Right lobe of liver (tissue), 6 donors: ENCODE data around the gene HELZ. TPM values are rescaled to one million over a fixed set of nuclear protein-coding genes. Genes with fewer than 3 reads are reported as not detected.
"Not testable (repeated sequence)": the region's sequence is repeated elsewhere in the genome, so short reads cannot be mapped to it uniquely, and the experiment has no call there.

Experiments used
- ATAC-seq, 4 donors: fragments of 200-7000 bp; cut with Tn5 transposase; one replicate each; pipeline ENCODE4 v1.9.1; 2020; ENCODE audit warnings: mild to moderate bottlenecking in 4 of 4, moderate library complexity in 4 of 4
- DNase-seq, 3 donors: peaks; one replicate each; pipeline ENCODE4 v3.0.0-alpha.2; 2020
- H3K27ac ChIP-seq, 3 donors: fragments of 200-600 bp; one replicate each; pipeline ENCODE4 v1.8.0; 2022
- H3K27me3 ChIP-seq, 2 donors: fragments of 200-600 bp; one replicate each; pipeline ENCODE4 v1.8.0; 2022
- H3K36me3 ChIP-seq, 4 donors: fragments of 200-600 bp; sonication (generic) in 1 of 4; one replicate each; pipeline versions ENCODE4 v1.5.1 to v1.8.0; 2017 to 2022; ENCODE audit warnings: control low read depth in 1 of 4
- H3K4me1 ChIP-seq, 4 donors: fragments of 200-600 bp; sonication (generic) in 1 of 4; one replicate each; pipeline versions ENCODE4 v1.5.1 to v1.8.0; 2017 to 2022; ENCODE audit warnings: control low read depth in 1 of 4
- H3K4me3 ChIP-seq, 3 donors: fragments of 200-600 bp; one replicate each; pipeline ENCODE4 v1.8.0; 2022
- H3K9me3 ChIP-seq, 4 donors: fragments of 200-600 bp; sonication (generic) in 1 of 4; one replicate each; pipeline versions ENCODE4 v1.5.1 to v1.8.0; 2017 to 2022; ENCODE audit warnings: control low read depth in 1 of 4
- POLR2A ChIP-seq: fragments of 450-650 bp; IDR thresholded peaks from one replicate; pipeline ENCODE4 v1.6.1; 2017; ENCODE audit warnings: antibody characterized with exemption, mild to moderate bottlenecking
- WGBS: methylation state at CpG from one replicate; pipeline ENCODE4 v1.1.6; 2018; ENCODE audit warnings: low coverage, low lambda C conversion rate; ENCODE audit not compliant: insufficient coverage; ENCODE audit errors: missing lambda C conversion rate; 5-methylcytosine and 5-hydroxymethylcytosine counted together
- intact Hi-C, 2 donors: fragments of 100-400 bp; cut with DNase I; formaldehyde crosslinking; loops; one replicate each; pipeline versions ENCODE4 v1.11.2 to v1.14.1; 2022
- total RNA-seq, 6 experiments: library from RNA; depleted of rRNA in 2 of 6; stranded (reverse); fragments of >200 nt in 2 of 6; fragmentation: NEBNext Ultra II Directional in 3 of 6; extraction: Animal tissue kit (Norgen Biotek cat#: 25700) in 3 of 6; gene quantifications; one replicate each; pipeline versions ENCODE4 v1.1.0 to v1.2.4, GENCODE V29; 2016 to 2023
- TF ChIP-seq, protein P1 (sequence below), 4 donors: fragments of 200-600 bp in 3 of 4; fragments of 450-650 bp in 1 of 4; IDR thresholded peaks; one replicate each; pipeline versions ENCODE4 v1.5.1 to v1.8.0; 2016 to 2022; ENCODE audit warnings: antibody characterized with exemption in 4 of 4, mild to moderate bottlenecking in 2 of 4
- donor health status: DM: no; HTN: yes; CAD: no.
- donor health status: DM: no; HTN: no; CAD: no.
- donor health status: DM: no; HTN: no; CAD: no.
- donor health status: DM: no; HTN: yes; CAD: no.
- donor health status: DM: no; HTN: yes; CAD: no.

Gene HELZ
- total RNA-seq, 6 experiments from 2014 or later = 24.2 to 33.6 (median 30.9) TPM

DNA sequence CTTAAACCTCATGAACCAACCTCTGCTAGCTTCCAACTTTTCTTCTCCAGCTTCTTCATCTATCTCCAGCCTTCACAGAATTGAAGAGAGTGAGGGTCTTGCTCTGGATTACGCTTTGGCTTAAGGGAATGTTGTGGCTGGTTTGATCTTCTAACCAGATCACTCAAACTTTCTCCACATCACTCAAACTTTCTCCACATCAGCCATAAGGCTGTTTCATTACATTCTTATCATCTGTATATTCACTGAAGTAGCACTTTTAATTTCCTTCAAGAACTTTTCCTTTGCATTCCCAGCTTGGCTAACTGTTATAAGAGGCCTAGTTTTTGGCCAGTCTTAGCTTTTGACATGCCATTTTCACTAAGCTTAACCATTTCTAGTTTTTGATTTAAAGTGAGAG lies 148.4 kb downstream of the HELZ start:
- Histone ChIP-seq H3K36me3 (no peaks in the 10 kb centered on the region), H3K4me1 (no peaks in the 10 kb centered on the region), H3K27me3 (no peaks in the 10 kb centered on the region), H3K27ac (no peak overlapping the region), H3K4me3 (no peak overlapping the region), H3K9me3 (no peaks in the 10 kb centered on the region)
- WGBS = 100% methylated on average over 1 of the region's 1 CpG
- ATAC-seq (no peak), DNase-seq (no peak)
- intact Hi-C loops = no loop called here
- TF ChIP-seq, protein P1, sequence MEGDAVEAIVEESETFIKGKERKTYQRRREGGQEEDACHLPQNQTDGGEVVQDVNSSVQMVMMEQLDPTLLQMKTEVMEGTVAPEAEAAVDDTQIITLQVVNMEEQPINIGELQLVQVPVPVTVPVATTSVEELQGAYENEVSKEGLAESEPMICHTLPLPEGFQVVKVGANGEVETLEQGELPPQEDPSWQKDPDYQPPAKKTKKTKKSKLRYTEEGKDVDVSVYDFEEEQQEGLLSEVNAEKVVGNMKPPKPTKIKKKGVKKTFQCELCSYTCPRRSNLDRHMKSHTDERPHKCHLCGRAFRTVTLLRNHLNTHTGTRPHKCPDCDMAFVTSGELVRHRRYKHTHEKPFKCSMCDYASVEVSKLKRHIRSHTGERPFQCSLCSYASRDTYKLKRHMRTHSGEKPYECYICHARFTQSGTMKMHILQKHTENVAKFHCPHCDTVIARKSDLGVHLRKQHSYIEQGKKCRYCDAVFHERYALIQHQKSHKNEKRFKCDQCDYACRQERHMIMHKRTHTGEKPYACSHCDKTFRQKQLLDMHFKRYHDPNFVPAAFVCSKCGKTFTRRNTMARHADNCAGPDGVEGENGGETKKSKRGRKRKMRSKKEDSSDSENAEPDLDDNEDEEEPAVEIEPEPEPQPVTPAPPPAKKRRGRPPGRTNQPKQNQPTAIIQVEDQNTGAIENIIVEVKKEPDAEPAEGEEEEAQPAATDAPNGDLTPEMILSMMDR (IDR thresholded peaks at IDR 0.05) = no peak
- TF ChIP-seq POLR2A = no peak

GRCh38 chr17:67095803-67096202 lies 149.2 kb downstream of the HELZ start:
- ATAC-seq = no peak
- intact Hi-C loops = no loop called here
- no peaks in the 10 kb centered on the region for H3K4me1 ChIP-seq
- H3K36me3 ChIP-seq = no peaks in the 10 kb centered on the region
- H3K4me3 ChIP-seq = no peak overlapping the region
- H3K27ac ChIP-seq = no peak overlapping the region
- no peaks in the 10 kb centered on the region for H3K27me3 ChIP-seq
- 100% methylated on average over 1 of the region's 1 CpG for WGBS
- no peak for DNase-seq
- no peaks in the 10 kb centered on the region for H3K9me3 ChIP-seq
- TF ChIP-seq POLR2A = no peak
- TF ChIP-seq, protein P1 (IDR thresholded peaks at IDR 0.05) = no peak

DNA sequence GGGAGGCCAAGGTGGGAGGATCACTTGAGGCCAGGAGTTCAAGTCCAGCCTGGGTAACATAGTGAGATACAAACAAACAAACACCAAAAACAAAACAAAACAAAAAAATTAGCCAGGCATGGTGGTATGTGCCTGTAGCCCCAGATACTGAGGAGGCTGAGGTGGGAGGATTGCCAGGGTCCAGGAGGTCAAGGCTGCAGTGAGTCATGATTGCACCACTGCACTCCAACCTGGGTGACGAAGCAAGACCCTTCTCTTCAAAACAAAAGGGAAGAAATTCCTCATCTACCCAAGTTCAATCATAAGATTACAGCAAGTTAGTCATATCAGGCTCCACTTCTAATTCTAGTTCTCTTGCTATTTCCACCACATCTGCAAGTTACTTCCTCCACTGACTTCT lies 149.7 kb downstream of the HELZ start:
- intact Hi-C loops, H3K9me3 ChIP-seq, H3K4me1 ChIP-seq, H3K27ac ChIP-seq, H3K27me3 ChIP-seq, H3K36me3 ChIP-seq, H3K4me3 ChIP-seq: not testable (repeated sequence)
- 50% methylated on average over 1 of the region's 1 CpG for WGBS
- peak in 2 of 3 donors; percentile 47 to 63 for DNase-seq
- ATAC-seq = peak; percentile 34 to 83 (median 76)

DNA sequence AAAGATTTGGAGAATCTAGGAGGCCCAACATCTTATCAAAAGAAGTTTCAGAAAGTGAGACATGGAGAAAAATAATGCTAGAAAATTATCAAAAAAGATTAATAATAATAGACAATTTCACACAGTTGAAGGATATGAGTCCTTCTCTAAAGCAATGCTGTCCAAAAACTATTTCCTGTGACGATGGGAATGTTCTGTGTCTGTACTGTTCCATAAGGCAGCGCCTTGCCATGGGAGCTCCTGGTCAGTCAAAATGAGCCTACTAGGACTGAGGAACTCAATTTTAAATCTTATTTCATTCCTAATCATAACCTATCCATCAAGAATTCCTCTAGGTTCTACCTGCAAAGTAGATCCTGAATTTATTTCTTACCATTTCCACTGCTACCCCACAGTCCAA lies 151.6 kb downstream of the HELZ start:
- TF ChIP-seq, protein P1 (IDR thresholded peaks at IDR 0.05) = no peak
- TF ChIP-seq POLR2A = no peak

DNA sequence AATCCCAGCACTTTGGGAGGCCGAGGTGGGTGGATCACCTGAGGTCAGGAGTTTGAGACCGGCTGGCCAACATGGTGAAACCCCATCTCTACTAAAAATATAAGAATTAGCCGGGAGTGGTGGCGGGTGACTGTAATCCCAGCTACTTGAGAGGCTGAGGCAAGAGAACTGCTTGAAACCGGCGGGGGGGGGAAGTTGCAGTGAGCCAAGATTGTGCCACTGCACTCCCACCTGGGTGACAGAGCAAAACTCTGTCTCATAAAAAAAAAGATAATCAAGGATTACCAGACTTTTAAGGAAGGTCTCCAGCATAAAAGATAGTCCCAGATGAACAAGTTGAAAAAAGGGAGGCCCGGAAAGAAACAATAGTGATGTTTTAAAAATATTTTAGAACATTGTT lies 152.3 kb downstream of the HELZ start:
- H3K9me3 ChIP-seq, H3K4me1 ChIP-seq, ATAC-seq, intact Hi-C loops, H3K27me3 ChIP-seq, H3K36me3 ChIP-seq, DNase-seq, H3K27ac ChIP-seq, H3K4me3 ChIP-seq: not testable (repeated sequence)
- 93% methylated on average over 4 of the region's 7 CpGs for WGBS

More for the DNA sequence above, 151.6 kb downstream of the HELZ start:
- intact Hi-C loops = no loop called here
- Histone ChIP-seq H3K36me3 (peaks cover 0 to 7% (median under 1%) of the 10 kb centered on the region in 4 donors), H3K27me3 (no peaks in the 10 kb centered on the region), H3K27ac (no peak overlapping the region), H3K9me3 (no peaks in the 10 kb centered on the region), H3K4me3 (no peak overlapping the region), H3K4me1 (no peaks in the 10 kb centered on the region)
- WGBS = 76% methylated on average over 2 of the region's 2 CpGs
- ATAC-seq = peak in 1 of 4 donors; percentile 16
- DNase-seq = no peak

DNA sequence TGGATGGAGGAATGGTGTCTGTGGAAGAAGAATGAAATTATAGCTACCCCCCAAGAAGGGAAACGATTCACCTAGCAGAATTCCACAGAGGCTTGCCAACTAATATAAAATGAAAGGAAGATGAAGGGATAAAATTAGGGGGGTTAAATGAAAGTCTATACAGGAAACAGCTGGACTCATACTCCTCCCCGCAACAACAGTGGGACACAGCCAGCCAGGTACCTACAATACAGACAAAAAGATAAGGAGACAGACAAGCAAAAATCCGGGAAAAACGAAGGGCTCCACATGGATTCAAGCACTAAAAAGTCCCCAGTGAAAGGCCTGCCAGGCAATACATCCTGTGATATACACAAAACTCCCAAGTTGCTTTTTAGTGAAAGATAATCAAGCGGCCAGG lies 152.7 kb downstream of the HELZ start:
- no peak for ATAC-seq
- no peak overlapping the region for H3K27ac ChIP-seq
- intact Hi-C loops = no loop called here
- no peaks in the 10 kb centered on the region for H3K4me1 ChIP-seq
- no peaks in the 10 kb centered on the region for H3K27me3 ChIP-seq
- 88% methylated on average over 5 of the region's 5 CpGs for WGBS
- no peaks in the 10 kb centered on the region for H3K9me3 ChIP-seq
- TF ChIP-seq POLR2A = no peak
- TF ChIP-seq, protein P1 (IDR thresholded peaks at IDR 0.05) = no peak
- H3K4me3 ChIP-seq = no peak overlapping the region
- peaks cover 0 to 7% (median under 1%) of the 10 kb centered on the region in 4 donors for H3K36me3 ChIP-seq
- DNase-seq = no peak
